Right lobe of liver (tissue), 6 donors: ENCODE results near the gene NEURL1. TPM values are rescaled to one million over a fixed set of nuclear protein-coding genes. Genes with fewer than 3 reads are reported as not detected.
A peak's percentile ranks its signal among the peaks of the same experiment; 100 is the strongest.

Experiments used
- ATAC-seq, 4 donors: fragments of 200-7000 bp; cut with Tn5 transposase; one replicate each; pipeline ENCODE4 v1.9.1; 2020; ENCODE audit warnings: mild to moderate bottlenecking in 4 of 4, moderate library complexity in 4 of 4
- DNase-seq, 3 donors: peaks; one replicate each; pipeline ENCODE4 v3.0.0-alpha.2; 2020
- H3K27ac ChIP-seq, 3 donors: fragments of 200-600 bp; one replicate each; pipeline ENCODE4 v1.8.0; 2022
- H3K27me3 ChIP-seq, 2 donors: fragments of 200-600 bp; one replicate each; pipeline ENCODE4 v1.8.0; 2022
- H3K36me3 ChIP-seq, 4 donors: fragments of 200-600 bp; sonication (generic) in 1 of 4; one replicate each; pipeline versions ENCODE4 v1.5.1 to v1.8.0; 2017 to 2022; ENCODE audit warnings: control low read depth in 1 of 4
- H3K4me1 ChIP-seq, 4 donors: fragments of 200-600 bp; sonication (generic) in 1 of 4; one replicate each; pipeline versions ENCODE4 v1.5.1 to v1.8.0; 2017 to 2022; ENCODE audit warnings: control low read depth in 1 of 4
- H3K4me3 ChIP-seq, 3 donors: fragments of 200-600 bp; one replicate each; pipeline ENCODE4 v1.8.0; 2022
- H3K9me3 ChIP-seq, 4 donors: fragments of 200-600 bp; sonication (generic) in 1 of 4; one replicate each; pipeline versions ENCODE4 v1.5.1 to v1.8.0; 2017 to 2022; ENCODE audit warnings: control low read depth in 1 of 4
- POLR2A ChIP-seq: fragments of 450-650 bp; IDR thresholded peaks from one replicate; pipeline ENCODE4 v1.6.1; 2017; ENCODE audit warnings: antibody characterized with exemption, mild to moderate bottlenecking
- WGBS: methylation state at CpG from one replicate; pipeline ENCODE4 v1.1.6; 2018; ENCODE audit warnings: low coverage, low lambda C conversion rate; ENCODE audit not compliant: insufficient coverage; ENCODE audit errors: missing lambda C conversion rate; 5-methylcytosine and 5-hydroxymethylcytosine counted together
- intact Hi-C, 2 donors: fragments of 100-400 bp; cut with DNase I; formaldehyde crosslinking; loops; one replicate each; pipeline versions ENCODE4 v1.11.2 to v1.14.1; 2022
- total RNA-seq, 6 experiments: library from RNA; depleted of rRNA in 2 of 6; stranded (reverse); fragments of >200 nt in 2 of 6; fragmentation: NEBNext Ultra II Directional in 3 of 6; extraction: Animal tissue kit (Norgen Biotek cat#: 25700) in 3 of 6; gene quantifications; one replicate each; pipeline versions ENCODE4 v1.1.0 to v1.2.4, GENCODE V29; 2016 to 2023
- TF ChIP-seq, protein P1 (sequence below), 4 donors: fragments of 200-600 bp in 3 of 4; fragments of 450-650 bp in 1 of 4; IDR thresholded peaks; one replicate each; pipeline versions ENCODE4 v1.5.1 to v1.8.0; 2016 to 2022; ENCODE audit warnings: antibody characterized with exemption in 4 of 4, mild to moderate bottlenecking in 2 of 4
- donor health status: DM: no; HTN: yes; CAD: no.
- donor health status: DM: no; HTN: no; CAD: no.
- donor health status: DM: no; HTN: no; CAD: no.
- donor health status: DM: no; HTN: yes; CAD: no.
- donor health status: DM: no; HTN: yes; CAD: no.

NEURL1 gene
- total RNA-seq, 6 experiments from 2014 or later = 0.10 to 1.6 (median 0.83) TPM; not detected in 1

GRCh38 chr10:103491729-103492364, 1.7 kb upstream of the NEURL1 start:
- 63% methylated on average over 6 of the region's 7 CpGs for WGBS

DNA sequence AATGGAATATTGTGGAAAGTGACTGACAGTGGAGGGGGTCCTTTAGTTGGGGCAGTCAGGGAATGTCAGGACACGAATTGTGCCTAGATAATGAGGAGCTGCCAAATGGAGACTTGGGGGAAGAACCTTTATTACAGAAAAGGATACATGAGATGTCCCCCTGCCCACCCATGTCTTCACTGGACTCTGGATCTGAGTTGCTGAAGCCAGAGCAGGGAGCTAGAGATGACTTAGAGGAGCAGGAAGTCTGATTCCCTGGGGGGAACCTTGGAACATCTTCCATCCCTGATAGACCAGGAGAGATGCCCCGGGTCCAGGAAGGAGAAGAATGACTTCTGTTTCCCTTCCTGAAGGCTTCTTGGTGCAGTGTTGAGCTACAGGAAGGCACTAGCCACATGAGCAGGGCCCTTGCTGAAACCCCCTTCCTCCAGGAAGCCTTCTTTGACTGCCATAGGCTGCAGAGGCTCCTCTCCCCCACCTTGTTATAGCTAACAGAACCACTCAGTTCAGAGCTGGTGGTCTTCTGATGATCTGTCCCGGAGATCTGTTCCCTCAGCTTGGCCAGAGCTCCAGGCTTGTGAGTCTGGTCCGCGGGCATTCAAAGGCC, 747 bp upstream of the NEURL1 start:
- peaks cover 0 to 25% of the 10 kb centered on the region in 2 donors for H3K27me3 ChIP-seq
- H3K9me3 ChIP-seq = no peaks in the 10 kb centered on the region
- H3K36me3 ChIP-seq = no peaks in the 10 kb centered on the region
- peak overlapping the region in 1 of 3 donors; percentile 51 for H3K4me3 ChIP-seq
- TF ChIP-seq, protein P1, sequence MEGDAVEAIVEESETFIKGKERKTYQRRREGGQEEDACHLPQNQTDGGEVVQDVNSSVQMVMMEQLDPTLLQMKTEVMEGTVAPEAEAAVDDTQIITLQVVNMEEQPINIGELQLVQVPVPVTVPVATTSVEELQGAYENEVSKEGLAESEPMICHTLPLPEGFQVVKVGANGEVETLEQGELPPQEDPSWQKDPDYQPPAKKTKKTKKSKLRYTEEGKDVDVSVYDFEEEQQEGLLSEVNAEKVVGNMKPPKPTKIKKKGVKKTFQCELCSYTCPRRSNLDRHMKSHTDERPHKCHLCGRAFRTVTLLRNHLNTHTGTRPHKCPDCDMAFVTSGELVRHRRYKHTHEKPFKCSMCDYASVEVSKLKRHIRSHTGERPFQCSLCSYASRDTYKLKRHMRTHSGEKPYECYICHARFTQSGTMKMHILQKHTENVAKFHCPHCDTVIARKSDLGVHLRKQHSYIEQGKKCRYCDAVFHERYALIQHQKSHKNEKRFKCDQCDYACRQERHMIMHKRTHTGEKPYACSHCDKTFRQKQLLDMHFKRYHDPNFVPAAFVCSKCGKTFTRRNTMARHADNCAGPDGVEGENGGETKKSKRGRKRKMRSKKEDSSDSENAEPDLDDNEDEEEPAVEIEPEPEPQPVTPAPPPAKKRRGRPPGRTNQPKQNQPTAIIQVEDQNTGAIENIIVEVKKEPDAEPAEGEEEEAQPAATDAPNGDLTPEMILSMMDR (IDR thresholded peaks at IDR 0.05) = no peak
- no peak for TF ChIP-seq POLR2A
- intact Hi-C loops = no loop called here
- no peak overlapping the region for H3K27ac ChIP-seq
- WGBS = 100% methylated on average over 1 of the region's 5 CpGs
- no peak for ATAC-seq
- no peak for DNase-seq
- peaks cover 0 to 13% (median 0%) of the 10 kb centered on the region in 4 donors for H3K4me1 ChIP-seq

More at GRCh38 chr10:103491729-103492364, 1.7 kb upstream of the NEURL1 start:
- no peaks in the 10 kb centered on the region for H3K9me3 ChIP-seq
- H3K36me3 ChIP-seq = no peaks in the 10 kb centered on the region
- ATAC-seq (no peak), DNase-seq (no peak)
- TF ChIP-seq, protein P1 (IDR thresholded peaks at IDR 0.05) = no peak
- TF ChIP-seq POLR2A = no peak
- intact Hi-C loops = no loop called here
- no peak overlapping the region for H3K27ac ChIP-seq
- H3K4me1 ChIP-seq = peaks cover 0 to 13% (median 0%) of the 10 kb centered on the region in 4 donors
- no peak overlapping the region for H3K4me3 ChIP-seq
- H3K27me3 ChIP-seq = peaks cover 0 to 25% of the 10 kb centered on the region in 2 donors

GRCh38 chr10:103493916-103494877, 692 bp downstream of the NEURL1 start:
- intact Hi-C loops = no loop called here
- H3K9me3 ChIP-seq = no peaks in the 10 kb centered on the region
- no peaks in the 10 kb centered on the region for H3K36me3 ChIP-seq
- TF ChIP-seq, protein P1 (IDR thresholded peaks at IDR 0.05) = no peak
- no peak for TF ChIP-seq POLR2A
- peak overlapping the region; percentile 39 to 51 (median 40) for H3K4me3 ChIP-seq
- peak in 3 of 4 donors; percentile 19 to 30 (median 21) for ATAC-seq
- no peak for DNase-seq
- H3K4me1 ChIP-seq = peaks cover 0 to 13% (median 0%) of the 10 kb centered on the region in 4 donors
- H3K27me3 ChIP-seq = peaks cover 0 to 25% of the 10 kb centered on the region in 2 donors
- WGBS = 1% methylated on average over 11 of the region's 92 CpGs
- no peak overlapping the region for H3K27ac ChIP-seq

DNA sequence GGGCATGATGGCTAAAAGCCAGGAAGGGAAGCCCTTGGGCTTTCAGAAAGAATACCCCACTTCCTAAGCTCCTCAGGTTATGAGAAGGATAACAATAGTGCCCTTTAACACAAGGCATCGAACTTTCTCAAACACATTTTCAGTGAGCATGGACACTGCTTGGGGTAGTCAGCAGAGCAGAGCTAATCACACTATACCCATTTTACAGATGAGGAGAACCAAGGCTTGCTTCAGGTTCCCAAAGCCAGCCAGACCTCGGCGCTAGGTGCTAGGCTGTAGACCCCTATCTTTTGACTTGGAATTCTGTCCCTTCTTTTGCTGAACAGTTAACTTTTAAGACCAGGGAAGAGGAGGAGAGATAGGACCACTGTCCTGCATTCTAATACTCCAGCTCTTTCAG, 1.8 kb downstream of the NEURL1 start:
- WGBS = 83% methylated on average over 3 of the region's 3 CpGs
- no peaks in the 10 kb centered on the region for H3K36me3 ChIP-seq
- H3K27ac ChIP-seq = no peak overlapping the region
- peaks cover 0 to 25% of the 10 kb centered on the region in 2 donors for H3K27me3 ChIP-seq
- H3K4me1 ChIP-seq = peaks cover 0 to 13% (median 0%) of the 10 kb centered on the region in 4 donors
- no peak for ATAC-seq
- H3K4me3 ChIP-seq = no peak overlapping the region
- DNase-seq = no peak
- no peak for TF ChIP-seq POLR2A
- TF ChIP-seq, protein P1 (IDR thresholded peaks at IDR 0.05) = no peak
- no peaks in the 10 kb centered on the region for H3K9me3 ChIP-seq
- intact Hi-C loops = no loop called here
